ENCODE results near the gene MORN3.
"Not testable (repeated sequence)": the region's sequence is repeated elsewhere in the genome, so short reads cannot be mapped to it uniquely, and the experiment has no call there.

MORN3 gene, protein sequence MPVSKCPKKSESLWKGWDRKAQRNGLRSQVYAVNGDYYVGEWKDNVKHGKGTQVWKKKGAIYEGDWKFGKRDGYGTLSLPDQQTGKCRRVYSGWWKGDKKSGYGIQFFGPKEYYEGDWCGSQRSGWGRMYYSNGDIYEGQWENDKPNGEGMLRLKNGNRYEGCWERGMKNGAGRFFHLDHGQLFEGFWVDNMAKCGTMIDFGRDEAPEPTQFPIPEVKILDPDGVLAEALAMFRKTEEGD

DNA sequence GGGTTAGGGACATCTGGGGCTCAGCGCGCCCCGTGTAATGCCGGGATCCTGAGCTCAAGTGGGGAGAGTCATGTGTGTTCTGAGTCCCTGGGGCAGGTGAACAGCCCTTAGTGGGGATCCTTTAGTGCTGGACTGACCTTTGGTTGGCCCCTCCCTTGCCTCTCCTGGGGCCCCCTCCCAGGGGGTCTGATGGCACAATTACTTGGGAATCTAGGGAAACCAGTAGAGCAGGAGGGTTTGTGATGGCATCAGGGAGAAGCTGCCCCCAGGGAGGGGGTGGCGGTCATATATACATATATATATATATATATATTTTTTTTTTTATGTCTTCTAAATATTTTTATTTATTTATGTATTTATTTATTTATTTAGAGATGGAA, at the start of gene MORN3:
MORN3 (minus strand) TSS at position 134 of the 380 bp plus-strand sequence. CDS start 171 bp downstream, outside the sequence.
- no peaks in the 10 kb centered on the region for H3K4me1 ChIP-seq (ENCODE audit: control insufficient read depth, insufficient read depth, low read length, unreplicated experiment)
- no peak within 1 kb of the TSS for H3K4me3 ChIP-seq (ENCODE audit: low read depth, low read length)
- H3K79me2 ChIP-seq (ENCODE audit: control insufficient read depth, insufficient read depth, low read length, unreplicated experiment), result no peaks in the 10 kb centered on the region
- no peaks in the 10 kb centered on the region for H3K36me3 ChIP-seq (ENCODE audit: insufficient read depth, low read length)
- H2AFZ ChIP-seq (ENCODE audit: low read length, unreplicated experiment), result no peak within 1 kb of the TSS
- H3K27ac ChIP-seq (ENCODE audit: low read depth, low read length), result no peak within 1 kb of the TSS
- no peaks in the 10 kb centered on the region for H3K27me3 ChIP-seq (ENCODE audit: insufficient read depth, low read length)

DNA sequence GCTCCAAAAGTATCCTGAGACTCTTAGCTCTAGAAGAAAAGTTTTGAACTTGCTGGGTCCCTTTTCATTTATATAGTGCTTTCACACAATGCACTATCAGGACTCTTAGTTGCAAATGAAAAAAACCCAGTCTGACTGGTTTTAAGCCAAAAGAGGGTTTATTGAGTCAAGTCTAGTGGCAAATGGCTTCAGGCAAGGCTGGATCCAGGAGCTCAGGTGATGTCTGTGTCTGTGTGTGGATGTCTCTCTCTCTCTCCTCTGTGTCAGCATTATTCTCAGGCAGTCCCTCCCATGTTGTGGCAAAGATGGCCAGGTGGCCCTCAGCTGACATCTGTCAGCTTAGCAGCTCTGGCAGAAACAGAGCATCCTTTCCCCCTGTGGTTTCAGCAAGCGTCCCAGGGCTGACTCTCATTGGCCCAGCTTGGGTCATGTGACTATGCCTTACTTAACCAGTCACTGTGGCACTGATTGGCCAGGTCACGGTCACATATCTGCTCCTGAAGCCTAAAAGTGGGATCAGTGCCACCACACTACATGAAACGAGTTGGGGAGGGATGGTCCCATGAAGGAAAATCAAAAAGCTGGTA, 49.3 kb upstream of the MORN3 start:
- H3K79me2 ChIP-seq (ENCODE audit: control insufficient read depth, insufficient read depth, low read length, unreplicated experiment), result peaks cover 25% of the 10 kb centered on the region

DNA sequence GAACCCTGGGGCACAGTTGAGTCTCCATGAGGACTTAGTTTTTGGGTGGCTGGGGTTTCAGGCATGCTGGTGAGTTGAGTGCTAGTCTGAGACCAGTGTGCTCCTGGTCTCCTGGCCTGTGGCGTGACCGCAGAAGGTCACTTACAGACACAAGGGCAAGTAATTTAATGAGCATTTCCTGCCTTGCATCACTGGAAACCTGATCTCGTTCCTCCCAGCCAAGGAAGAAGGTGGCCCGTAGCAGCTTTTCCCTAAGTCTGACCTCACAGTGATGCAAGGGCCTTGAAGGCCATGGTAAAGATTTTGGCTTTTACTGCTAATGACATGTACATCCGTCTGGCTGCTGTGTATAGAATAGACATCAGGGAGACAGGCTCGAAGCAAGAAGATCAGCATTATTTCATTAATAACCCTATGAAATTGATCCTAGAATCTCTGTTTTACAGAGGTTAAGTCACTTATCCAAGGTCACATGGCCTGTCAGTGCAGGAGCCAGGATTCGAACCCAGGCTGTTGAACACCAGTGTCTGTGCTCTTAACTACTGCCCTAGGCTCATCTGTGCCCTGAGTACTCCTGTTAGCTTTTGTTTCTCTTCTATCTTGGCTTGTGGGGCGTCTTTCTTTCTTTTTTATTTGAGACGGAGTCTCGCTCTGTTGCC, 47.7 kb upstream of the MORN3 start:
- Histone ChIP-seq H3K36me3 (ENCODE audit: insufficient read depth, low read length) (no peaks in the 10 kb centered on the region), H3K4me3 (ENCODE audit: low read depth, low read length) (no peak overlapping the region), H2AFZ (ENCODE audit: low read length, unreplicated experiment) (no peak overlapping the region), H3K79me2 (ENCODE audit: control insufficient read depth, insufficient read depth, low read length, unreplicated experiment) (peaks cover 31% of the 10 kb centered on the region), H3K27me3 (ENCODE audit: insufficient read depth, low read length) (no peaks in the 10 kb centered on the region), H3K4me1 (ENCODE audit: control insufficient read depth, insufficient read depth, low read length, unreplicated experiment) (peaks cover 43% of the 10 kb centered on the region), H3K27ac (ENCODE audit: low read depth, low read length) (peak overlapping the region; percentile 53)

More for the DNA sequence above, 49.3 kb upstream of the MORN3 start:
- H3K27ac ChIP-seq (ENCODE audit: low read depth, low read length), result no peak overlapping the region
- no peaks in the 10 kb centered on the region for H3K36me3 ChIP-seq (ENCODE audit: insufficient read depth, low read length)
- H3K4me1 ChIP-seq (ENCODE audit: control insufficient read depth, insufficient read depth, low read length, unreplicated experiment), result peaks cover 39% of the 10 kb centered on the region
- no peaks in the 10 kb centered on the region for H3K27me3 ChIP-seq (ENCODE audit: insufficient read depth, low read length)
- H3K4me3 ChIP-seq (ENCODE audit: low read depth, low read length), result no peak overlapping the region
- H2AFZ ChIP-seq (ENCODE audit: low read length, unreplicated experiment), result no peak overlapping the region

DNA sequence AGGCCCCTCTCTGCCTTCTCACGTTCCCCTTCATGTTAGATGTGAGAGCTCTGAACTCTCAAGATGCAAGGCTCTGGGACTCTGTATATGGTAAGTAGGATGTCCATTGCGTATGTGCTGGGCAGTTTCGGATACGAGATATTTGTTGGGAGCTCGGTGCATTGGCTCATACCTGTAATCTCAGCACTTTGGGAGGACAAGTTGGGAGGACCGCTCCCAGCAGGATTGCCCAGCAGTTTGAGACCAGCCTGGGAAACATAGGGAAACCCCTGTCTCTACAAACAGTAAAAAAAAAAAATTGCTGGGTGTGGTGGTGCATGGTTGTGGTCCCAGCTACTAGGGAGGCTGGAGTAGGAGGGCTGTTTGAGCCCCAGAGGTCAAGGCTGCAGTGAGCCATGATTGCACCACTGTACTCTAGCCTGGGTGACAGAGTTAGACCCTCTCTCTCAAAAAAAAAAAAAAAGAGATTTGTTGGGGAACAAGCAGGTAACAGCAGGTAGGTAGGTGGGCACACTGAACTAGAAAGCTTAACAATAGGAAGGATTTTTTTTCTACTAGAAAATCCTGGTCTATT, 46.5 kb upstream of the MORN3 start:
- Histone ChIP-seq H3K4me1 (ENCODE audit: control insufficient read depth, insufficient read depth, low read length, unreplicated experiment) (peaks cover 43% of the 10 kb centered on the region), H3K4me3 (ENCODE audit: low read depth, low read length) (no peak overlapping the region), H3K36me3 (ENCODE audit: insufficient read depth, low read length) (no peaks in the 10 kb centered on the region), H3K27ac (ENCODE audit: low read depth, low read length) (no peak overlapping the region), H3K27me3 (ENCODE audit: insufficient read depth, low read length) (no peaks in the 10 kb centered on the region), H2AFZ (ENCODE audit: low read length, unreplicated experiment) (no peak overlapping the region), H3K79me2 (ENCODE audit: control insufficient read depth, insufficient read depth, low read length, unreplicated experiment) (peaks cover 28% of the 10 kb centered on the region)

DNA sequence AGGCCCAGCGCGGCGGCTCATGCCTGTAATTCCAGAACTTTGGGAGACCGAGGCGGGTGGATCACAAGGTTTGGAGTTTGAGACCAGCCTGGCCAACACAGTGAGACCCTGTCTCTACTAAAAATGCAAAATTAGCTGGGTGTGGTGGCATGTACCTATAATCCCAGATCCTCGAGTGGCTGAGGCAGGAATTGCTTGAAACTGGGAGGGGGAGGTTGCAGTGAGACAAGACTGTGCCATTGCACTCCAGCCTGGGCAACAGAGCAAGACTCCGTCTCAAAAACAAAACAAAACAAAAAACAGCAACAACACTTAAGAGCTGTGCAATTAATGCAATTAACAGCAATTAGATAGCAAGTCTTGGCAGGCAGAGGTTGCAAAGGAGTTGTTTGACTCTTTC, 45.6 kb upstream of the MORN3 start:
- not testable (repeated sequence) for H3K27ac ChIP-seq (ENCODE audit: low read depth, low read length); H3K4me3 ChIP-seq (ENCODE audit: low read depth, low read length); H3K36me3 ChIP-seq (ENCODE audit: insufficient read depth, low read length); H2AFZ ChIP-seq (ENCODE audit: low read length, unreplicated experiment); H3K27me3 ChIP-seq (ENCODE audit: insufficient read depth, low read length)
- peaks cover 37% of the 10 kb centered on the region for H3K4me1 ChIP-seq (ENCODE audit: control insufficient read depth, insufficient read depth, low read length, unreplicated experiment)
- peaks cover 24% of the 10 kb centered on the region for H3K79me2 ChIP-seq (ENCODE audit: control insufficient read depth, insufficient read depth, low read length, unreplicated experiment)

DNA sequence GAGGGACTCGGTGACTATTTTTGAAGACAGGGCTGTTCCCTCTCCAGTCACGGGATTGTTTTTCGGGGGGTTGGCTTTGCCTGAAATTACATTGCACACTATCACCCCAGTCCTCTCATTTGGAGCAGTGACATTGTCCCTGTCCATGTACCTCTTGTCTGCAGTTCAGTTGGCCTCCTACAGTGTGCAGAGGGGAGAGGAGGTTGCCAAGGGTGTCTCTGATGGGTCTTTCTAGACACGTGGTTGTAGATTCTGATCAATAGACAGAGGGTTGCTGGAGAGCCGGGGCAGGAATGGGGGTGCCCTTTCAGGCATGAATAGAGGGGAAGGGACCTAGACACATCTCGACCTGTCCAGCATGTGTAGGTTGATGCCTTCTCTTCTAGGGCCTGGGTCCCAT, 44.3 kb upstream of the MORN3 start:
- Histone ChIP-seq H3K4me1 (ENCODE audit: control insufficient read depth, insufficient read depth, low read length, unreplicated experiment) (peaks cover 36% of the 10 kb centered on the region), H3K4me3 (ENCODE audit: low read depth, low read length) (peak overlapping the region; percentile 92), H3K27me3 (ENCODE audit: insufficient read depth, low read length) (no peaks in the 10 kb centered on the region), H3K27ac (ENCODE audit: low read depth, low read length) (peak overlapping the region; percentile 26; the same call in 1 of the 2 replicates), H3K36me3 (ENCODE audit: insufficient read depth, low read length) (no peaks in the 10 kb centered on the region), H2AFZ (ENCODE audit: low read length, unreplicated experiment) (no peak overlapping the region), H3K79me2 (ENCODE audit: control insufficient read depth, insufficient read depth, low read length, unreplicated experiment) (peaks cover 24% of the 10 kb centered on the region)

DNA sequence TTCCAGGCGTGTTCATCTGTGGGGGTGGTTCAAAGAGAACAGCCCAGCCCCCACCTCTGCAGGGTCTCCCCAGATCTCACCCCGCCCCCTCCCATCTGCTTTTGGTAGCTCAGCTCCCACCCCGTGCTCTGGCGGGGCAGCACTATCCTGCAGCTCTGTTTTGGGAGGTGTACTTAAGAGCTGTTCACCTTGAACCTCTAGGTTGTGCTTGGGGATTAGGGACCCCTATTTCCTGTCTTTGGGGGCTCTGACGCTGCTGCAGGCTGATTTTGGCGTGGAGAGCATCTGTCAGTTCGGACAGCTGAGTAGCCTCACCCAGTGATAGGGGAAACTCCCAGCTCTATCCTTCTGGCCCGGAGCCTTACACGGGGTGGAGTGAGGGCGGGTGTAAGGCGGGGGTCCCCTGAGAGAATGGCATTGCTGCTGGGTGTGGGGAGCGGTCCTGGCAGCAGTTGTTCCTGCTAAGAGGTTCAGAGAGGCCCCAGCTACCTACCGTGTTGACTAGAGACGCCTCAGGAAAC, 43.9 kb upstream of the MORN3 start:
- H3K27me3 ChIP-seq (ENCODE audit: insufficient read depth, low read length), result no peaks in the 10 kb centered on the region
- no peaks in the 10 kb centered on the region for H3K36me3 ChIP-seq (ENCODE audit: insufficient read depth, low read length)
- H3K4me1 ChIP-seq (ENCODE audit: control insufficient read depth, insufficient read depth, low read length, unreplicated experiment), result peaks cover 36% of the 10 kb centered on the region
- H3K4me3 ChIP-seq (ENCODE audit: low read depth, low read length), result peak overlapping the region; percentile 92
- H3K27ac ChIP-seq (ENCODE audit: low read depth, low read length), result peak overlapping the region; percentile 26; the same call in 1 of the 2 replicates
- peaks cover 19% of the 10 kb centered on the region for H3K79me2 ChIP-seq (ENCODE audit: control insufficient read depth, insufficient read depth, low read length, unreplicated experiment)
- no peak overlapping the region for H2AFZ ChIP-seq (ENCODE audit: low read length, unreplicated experiment)

DNA sequence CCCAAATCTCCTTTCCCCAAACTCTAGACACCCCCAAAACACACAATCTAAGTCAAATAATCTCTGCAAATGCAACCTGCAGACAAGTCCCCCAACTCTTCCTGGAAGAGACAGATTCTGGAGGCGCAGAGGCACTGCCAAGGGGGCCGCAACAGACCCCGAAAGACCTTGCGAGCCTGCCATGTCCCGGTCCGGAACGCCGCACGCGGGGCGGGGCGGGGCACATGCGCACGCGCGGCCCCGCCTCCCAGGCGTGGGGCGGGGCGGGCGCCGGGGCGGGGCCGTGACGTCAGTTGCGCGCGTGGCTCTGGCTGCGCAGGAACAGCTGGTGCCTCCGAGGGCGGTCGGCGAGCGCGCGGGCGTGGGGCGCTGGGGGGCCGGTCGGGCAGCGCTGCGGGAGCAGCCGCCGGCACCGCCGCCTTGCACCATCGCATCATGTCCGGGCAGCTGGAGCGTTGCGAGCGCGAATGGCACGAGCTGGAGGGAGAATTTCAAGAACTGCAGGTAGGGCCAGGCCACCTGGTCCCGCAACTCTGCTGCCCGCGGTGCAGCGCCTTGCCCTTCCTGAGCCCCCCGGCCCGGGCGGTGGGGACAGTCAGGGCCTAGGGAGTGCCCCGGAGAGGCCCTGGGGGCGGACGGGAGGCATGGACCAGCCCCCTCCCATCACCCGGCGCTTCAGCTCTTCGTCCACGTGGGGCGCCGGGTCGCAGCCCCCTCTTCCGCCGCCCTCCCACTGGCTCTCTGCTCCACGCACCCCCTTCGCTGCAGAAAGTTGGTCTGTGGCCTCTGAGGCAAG, 43.2 kb upstream of the MORN3 start, which contains the start of gene TMEM120B:
TMEM120B (plus strand) TSS at position 292 of the 796 bp plus-strand sequence; CDS start at position 436, 144 bp downstream.
- Histone ChIP-seq H3K27ac (ENCODE audit: low read depth, low read length) (peak within 1 kb of the TSS; percentile 42; the same call in 1 of the 2 replicates), H3K4me1 (ENCODE audit: control insufficient read depth, insufficient read depth, low read length, unreplicated experiment) (peaks cover 36% of the 10 kb centered on the region), H2AFZ (ENCODE audit: low read length, unreplicated experiment) (peak within 1 kb of the TSS; percentile 85), H3K4me3 (ENCODE audit: low read depth, low read length) (peak within 1 kb of the TSS; percentile 92), H3K36me3 (ENCODE audit: insufficient read depth, low read length) (no peaks in the 10 kb centered on the region), H3K27me3 (ENCODE audit: insufficient read depth, low read length) (no peaks in the 10 kb centered on the region), H3K79me2 (ENCODE audit: control insufficient read depth, insufficient read depth, low read length, unreplicated experiment) (peaks cover 19% of the 10 kb centered on the region)

DNA sequence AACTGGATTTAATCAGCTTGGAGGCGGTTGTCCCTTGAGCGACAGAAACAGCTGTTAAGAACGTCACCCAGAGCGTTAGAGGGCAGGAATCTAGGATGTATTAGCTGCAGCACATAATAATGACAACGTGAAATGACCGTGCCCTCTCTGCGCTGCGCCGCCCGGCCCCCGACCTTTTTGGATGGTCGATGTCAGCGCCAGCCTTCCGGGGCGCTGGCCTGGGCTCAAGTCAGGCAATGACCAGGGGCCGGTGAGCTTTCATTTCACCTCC, 42.7 kb upstream of the MORN3 start:
- Histone ChIP-seq H3K79me2 (ENCODE audit: control insufficient read depth, insufficient read depth, low read length, unreplicated experiment) (peaks cover 19% of the 10 kb centered on the region), H3K27ac (ENCODE audit: low read depth, low read length) (peak overlapping the region; percentile 42; the same call in 1 of the 2 replicates), H3K36me3 (ENCODE audit: insufficient read depth, low read length) (no peaks in the 10 kb centered on the region), H3K4me1 (ENCODE audit: control insufficient read depth, insufficient read depth, low read length, unreplicated experiment) (peaks cover 33% of the 10 kb centered on the region), H2AFZ (ENCODE audit: low read length, unreplicated experiment) (peak overlapping the region; percentile 54), H3K4me3 (ENCODE audit: low read depth, low read length) (peak overlapping the region; percentile 92), H3K27me3 (ENCODE audit: insufficient read depth, low read length) (no peaks in the 10 kb centered on the region)
